ENCODE measurements around the gene RASGRP4. TPM values are rescaled to one million over a fixed set of nuclear protein-coding genes. Genes with fewer than 3 reads are reported as not detected.

The RASGRP4 gene
- total RNA-seq, 1 experiment from 2014 or later: not detected

DNA sequence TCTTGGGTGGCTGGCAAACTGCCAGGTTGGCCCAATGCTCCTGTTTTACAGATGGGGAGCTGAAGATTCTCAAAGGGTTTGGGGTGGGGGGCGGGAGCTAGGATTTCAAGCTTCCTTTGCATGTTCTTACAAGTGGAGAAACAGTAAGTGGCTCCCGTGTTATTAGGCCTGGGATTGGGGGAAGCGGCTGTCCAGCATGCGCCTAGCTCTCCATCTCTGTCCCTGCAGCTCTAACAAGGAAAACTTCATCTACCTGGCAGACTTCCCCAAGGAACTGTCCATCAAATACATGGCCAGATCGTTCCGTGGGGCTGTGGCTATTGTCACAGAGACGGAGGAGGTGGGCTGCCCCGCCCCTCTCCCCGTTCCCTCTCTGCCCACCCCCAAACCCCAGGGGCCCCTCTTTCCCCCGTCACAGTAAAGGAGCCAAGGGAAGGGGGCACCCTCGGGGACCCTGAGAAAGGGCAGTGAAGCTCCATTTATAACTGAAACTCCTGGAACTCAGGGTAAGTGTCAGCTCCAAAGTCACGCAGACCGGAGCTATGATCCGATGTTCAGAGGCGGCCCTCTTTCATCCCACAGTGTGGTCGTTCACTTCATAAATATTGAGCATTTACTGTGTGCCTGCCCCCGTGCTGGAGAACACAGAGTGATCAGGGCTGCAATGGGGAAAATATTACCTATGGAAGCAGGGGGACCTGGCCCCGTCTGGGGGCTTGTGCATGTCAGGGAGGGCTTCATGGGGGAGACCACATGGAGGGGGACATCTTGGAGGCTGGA, 66.6 kb downstream of the RASGRP4 start:
- no TSS peak for BruUV-seq (replicated peaks)
- H3K4me3 ChIP-seq (ENCODE audit: low read depth in 2 of 2, low read length in 2 of 2): no peak overlapping the region
- intact Hi-C loops (cut with micrococcal nuclease; ENCODE audit: unreplicated experiment): no loop called here
- no peaks in the 10 kb centered on the region for H3K36me3 ChIP-seq (ENCODE audit: control insufficient read depth, insufficient read depth, low read length)
- H3K9me3 ChIP-seq (ENCODE audit: control insufficient read depth, insufficient read depth, low read depth, low read length): no peaks in the 10 kb centered on the region
- ChIA-PET CTCF (no interaction called here), POLR2A (interaction anchor here (0.9 kb wide), 1 partner anchor 17 kb away, joined by 3 read pairs; no protein-coding TSS in a partner anchor)
- H3K27me3 ChIP-seq (ENCODE audit: control insufficient read depth, insufficient read depth, low read length): peaks cover 10% of the 10 kb centered on the region
- H3K27ac ChIP-seq (ENCODE audit: low read length): no peak overlapping the region
- in situ Hi-C loops (cut with HindIII; ENCODE audit: low pct_unique_long_range_greater_than_20kb, low sequenced_read_pairs): no loop called here
- DNase-seq (ENCODE audit: low read depth, low spot score) (no peak), ATAC-seq (no peak)
- TF ChIP-seq SIN3A (IDR thresholded peaks at IDR 0.05; ENCODE audit: borderline replicate concordance, insufficient read depth, low read depth, low read length) (no peak), POLR2AphosphoS5 (IDR thresholded peaks at IDR 0.05; ENCODE audit: low read depth, low read length) (no peak), TCF7L2 (IDR thresholded peaks at IDR 0.05; ENCODE audit: low read depth, low read length) (peak; percentile 51; the same call in 1 of the 2 replicates)
- 0 out of 2 replicates have a peak, but pooled peaks cover 3% of the 10 kb centered on the region for H3K4me1 ChIP-seq (ENCODE audit: control insufficient read depth, insufficient read depth, low read length)

Other genes starting within 250 kb of the RASGRP4 start
- gene DPF1, start 202.0 kb downstream of the RASGRP4 start, total RNA-seq (2021; ENCODE audit: unreplicated experiment): 7.5 TPM
- gene PPP1R14A, start 169.8 kb downstream of the RASGRP4 start, total RNA-seq (2021; ENCODE audit: unreplicated experiment): 356 TPM
- 1,006 TPM for gene SPINT2, start 161.6 kb downstream of the RASGRP4 start, total RNA-seq (2021; ENCODE audit: unreplicated experiment)
- gene C19orf33, start 122.0 kb downstream of the RASGRP4 start, total RNA-seq (2021; ENCODE audit: unreplicated experiment): 201 TPM
- 143 TPM for gene YIF1B, start 110.3 kb downstream of the RASGRP4 start, total RNA-seq (2021; ENCODE audit: unreplicated experiment)
- 17.2 TPM for gene KCNK6, start 106.4 kb downstream of the RASGRP4 start, total RNA-seq (2021; ENCODE audit: unreplicated experiment)
- 8.9 TPM for gene CATSPERG, start 90.4 kb downstream of the RASGRP4 start, total RNA-seq (2021; ENCODE audit: unreplicated experiment)
- gene PSMD8, start 51.6 kb downstream of the RASGRP4 start, total RNA-seq (2021; ENCODE audit: unreplicated experiment): 388 TPM
- 1.4 TPM for gene GGN, start 38.2 kb downstream of the RASGRP4 start, total RNA-seq (2021; ENCODE audit: unreplicated experiment)
- 3.8 TPM for gene SPRED3, start 37.5 kb downstream of the RASGRP4 start, total RNA-seq (2021; ENCODE audit: unreplicated experiment)
- 24.7 TPM for gene FAM98C, start 23.1 kb downstream of the RASGRP4 start, total RNA-seq (2021; ENCODE audit: unreplicated experiment)
- gene RYR1, start 7.5 kb upstream of the RASGRP4 start, total RNA-seq (2021; ENCODE audit: unreplicated experiment): 34.2 TPM
- gene MAP4K1, start 191.7 kb upstream of the RASGRP4 start, total RNA-seq (2021; ENCODE audit: unreplicated experiment): 11.1 TPM
- gene EIF3K, start 193.0 kb upstream of the RASGRP4 start, total RNA-seq (2021; ENCODE audit: unreplicated experiment): 2,011 TPM
- gene ACTN4, start 221.4 kb upstream of the RASGRP4 start, total RNA-seq (2021; ENCODE audit: unreplicated experiment): 3,297 TPM